IMR-90 (cell line): ENCODE data around the gene SERPINA6. TPM values are rescaled to one million over a fixed set of nuclear protein-coding genes. Genes with fewer than 3 reads are reported as not detected.

ENCODE experiments used
- ATAC-seq: fragments of 200-7000 bp; cut with Tn5 transposase; 2 replicates; pipeline ENCODE4 v1.9.1; 2020; ENCODE audit warnings: low read depth, mild to moderate bottlenecking, moderate library complexity
- BruUV-seq: library from RNA; stranded (reverse); fragments of 400-500 nt; replicated peaks from 2 replicates; lab custom pipeline; 2021; lab: Mats Ljungman, UMichigan
- CTCF ChIA-PET: fragments of 300-600 bp; formaldehyde crosslinking; extraction: SDS; loops from one replicate; lab custom pipeline; 2021; ENCODE audit warnings: antibody characterized with exemption; lab: Yijun Ruan, JAX
- POLR2A ChIA-PET: fragments of 300-600 bp; sonication (Branson Sonifier 250); formaldehyde crosslinking; loops from one replicate; lab custom pipeline; 2022; ENCODE audit warnings: antibody characterized with exemption; ENCODE audit not compliant: unreplicated experiment; lab: Charles Lee
- DNase-seq: peaks from one replicate; pipeline ENCODE4 v3.0.0; 2013
- H2AFZ ChIP-seq: replicated peaks from 2 replicates; pipeline ENCODE3; 2013; ENCODE audit warnings: low read length, mild to moderate bottlenecking; ENCODE audit not compliant: poor library complexity
- H2AK5ac ChIP-seq: 2 replicates; pipeline ENCODE4 v1.6.1; 2013; ENCODE audit warnings: low read depth, low read length, inconsistent platforms
- H2AK9ac ChIP-seq: replicated peaks from 2 replicates; pipeline ENCODE3; 2013; ENCODE audit warnings: mild to moderate bottlenecking, low read depth, low read length, moderate library complexity; ENCODE audit not compliant: poor library complexity
- H2BK120ac ChIP-seq: 2 replicates; pipeline ENCODE4 v1.6.1; 2013; ENCODE audit warnings: low read depth, low read length, inconsistent platforms
- H2BK15ac ChIP-seq: 3 replicates; pipeline ENCODE4 v1.6.1; 2013; ENCODE audit warnings: low read depth, low read length, inconsistent platforms
- H2BK20ac ChIP-seq: 2 replicates; pipeline ENCODE4 v1.6.1; 2013; ENCODE audit warnings: low read depth, mild to moderate bottlenecking, inconsistent platforms, low read length, moderate library complexity
- H2BK5ac ChIP-seq: 2 replicates; pipeline ENCODE4 v1.6.1; 2013; ENCODE audit warnings: mild to moderate bottlenecking, low read depth, low read length, inconsistent platforms; ENCODE audit not compliant: poor library complexity, severe bottlenecking
- H3K14ac ChIP-seq: replicated peaks from 2 replicates; pipeline ENCODE4 v1.6.1; 2013; ENCODE audit warnings: low read depth, low read length, inconsistent platforms
- H3K18ac ChIP-seq: 2 replicates; pipeline ENCODE4 v1.6.1; 2013; ENCODE audit warnings: low read depth, low read length, control low read depth
- H3K23ac ChIP-seq: 2 replicates; pipeline ENCODE4 v1.6.1; 2013; ENCODE audit warnings: low read depth, low read length, inconsistent platforms
- H3K27ac ChIP-seq: 2 replicates; pipeline ENCODE4 v1.5.1; 2013; ENCODE audit warnings: mild to moderate bottlenecking, control low read depth, low read length; ENCODE audit not compliant: insufficient read depth
- H3K27me3 ChIP-seq: 2 replicates; pipeline ENCODE4 v1.6.1; 2013; ENCODE audit warnings: low read length; ENCODE audit not compliant: control insufficient read depth, insufficient read depth
- H3K36me3 ChIP-seq: 2 replicates; pipeline ENCODE4 v1.6.1; 2013; ENCODE audit warnings: low read length, mixed read lengths; ENCODE audit not compliant: control insufficient read depth, insufficient read depth
- H3K4ac ChIP-seq: 2 replicates; pipeline ENCODE4 v1.6.1; 2013; ENCODE audit warnings: low read depth, low read length, inconsistent platforms
- H3K4me1 ChIP-seq: 2 replicates; pipeline ENCODE4 v1.6.1; 2013; ENCODE audit warnings: low read length, mixed read lengths; ENCODE audit not compliant: control insufficient read depth, insufficient read depth
- H3K4me2 ChIP-seq: 2 replicates; pipeline ENCODE4 v1.6.1; 2013; ENCODE audit warnings: low read depth, mild to moderate bottlenecking, control low read depth, low read length, moderate library complexity
- H3K4me3 ChIP-seq: 2 replicates; pipeline ENCODE4 v1.5.1; 2013; ENCODE audit warnings: low read depth, mild to moderate bottlenecking, control low read depth, low read length, moderate library complexity; ENCODE audit not compliant: insufficient read depth
- H3K56ac ChIP-seq: 2 replicates; pipeline ENCODE4 v1.6.1; 2013; ENCODE audit warnings: low read length, inconsistent platforms; ENCODE audit not compliant: insufficient read depth; ENCODE audit errors: extremely low read depth
- H3K79me1 ChIP-seq, 2 experiments: 2 replicates each; pipeline ENCODE4 v1.6.1; 2013; ENCODE audit warnings: low read length in 2 of 2, inconsistent platforms in 1 of 2, low read depth in 1 of 2
- H3K9ac ChIP-seq: 2 replicates; pipeline ENCODE4 v1.6.1; 2013; ENCODE audit warnings: low read depth, low read length, control low read depth
- H3K9me1 ChIP-seq: 2 replicates; pipeline ENCODE4 v1.6.1; 2013; ENCODE audit warnings: low read length, inconsistent platforms; ENCODE audit not compliant: insufficient read depth
- H3K9me3 ChIP-seq: 2 replicates; pipeline ENCODE4 v1.6.1; 2013; ENCODE audit warnings: low read length; ENCODE audit not compliant: control insufficient read depth, insufficient read depth
- H4K20me1 ChIP-seq: 2 replicates; pipeline ENCODE4 v1.6.1; 2013; ENCODE audit warnings: low read length, inconsistent platforms; ENCODE audit not compliant: insufficient read depth
- H4K5ac ChIP-seq: 2 replicates; pipeline ENCODE4 v1.6.1; 2013; ENCODE audit warnings: mild to moderate bottlenecking, low read depth, low read length, control low read depth
- H4K8ac ChIP-seq, 2 experiments: 2 replicates each; pipeline ENCODE4 v1.6.1; 2013; ENCODE audit warnings: low read depth in 2 of 2, low read length in 2 of 2, control low read depth in 1 of 2, inconsistent platforms in 1 of 2
- H4K91ac ChIP-seq: 2 replicates; pipeline ENCODE4 v1.6.1; 2013; ENCODE audit warnings: low read depth, low read length, inconsistent platforms; ENCODE audit not compliant: insufficient read depth
- BHLHE40 ChIP-seq: fragments of 150-350 bp; IDR thresholded peaks from 2 replicates; pipeline ENCODE4 v1.6.1; 2016; ENCODE audit warnings: mild to moderate bottlenecking, low read depth, low read length
- CEBPB ChIP-seq: IDR thresholded peaks from 2 replicates; pipeline ENCODE4 v1.6.1; 2012; ENCODE audit warnings: low read depth, low read length, improper control_type of control experiment
- CHD1 ChIP-seq: IDR thresholded peaks from 2 replicates; pipeline ENCODE4 v1.6.1; 2012; ENCODE audit warnings: low read depth, low read length, improper control_type of control experiment
- CTCF ChIP-seq: conservative IDR thresholded peaks from 2 replicates; pipeline ENCODE4 v1.5.1; 2012; ENCODE audit warnings: mild to moderate bottlenecking, low read depth, low read length, improper control_type of control experiment
- FOS ChIP-seq: fragments of 150-350 bp; IDR thresholded peaks from 2 replicates; pipeline ENCODE4 v1.6.1; 2016; ENCODE audit warnings: low read depth, low read length
- MAFK ChIP-seq: IDR thresholded peaks from 2 replicates; pipeline ENCODE4 v1.6.1; 2012; ENCODE audit warnings: low read depth, low read length, improper control_type of control experiment
- MAZ ChIP-seq: IDR thresholded peaks from 2 replicates; pipeline ENCODE4 v1.6.1; 2012; ENCODE audit warnings: low read depth, mild to moderate bottlenecking, low read length, improper control_type of control experiment, moderate library complexity, borderline replicate concordance
- MXI1 ChIP-seq: IDR thresholded peaks from 2 replicates; pipeline ENCODE4 v1.6.1; 2012; ENCODE audit warnings: low read depth, mild to moderate bottlenecking, low read length, moderate library complexity, borderline replicate concordance
- NFE2L2 ChIP-seq: fragments of 150-350 bp; IDR thresholded peaks from 2 replicates; pipeline ENCODE4 v1.6.1; 2016; ENCODE audit warnings: low read depth, mild to moderate bottlenecking, low read length
- POLR2A ChIP-seq: IDR thresholded peaks from 2 replicates; pipeline ENCODE4 v1.6.1; 2012; ENCODE audit warnings: mild to moderate bottlenecking, low read depth, low read length
- RAD21 ChIP-seq: IDR thresholded peaks from 2 replicates; pipeline ENCODE4 v1.6.1; 2012; ENCODE audit warnings: low read length, improper control_type of control experiment
- RCOR1 ChIP-seq: IDR thresholded peaks from 2 replicates; pipeline ENCODE4 v1.6.1; 2012; ENCODE audit warnings: mild to moderate bottlenecking, low read length, improper control_type of control experiment; ENCODE audit not compliant: insufficient replicate concordance
- RFX5 ChIP-seq: IDR thresholded peaks from 2 replicates; pipeline ENCODE4 v1.8.0; 2012; ENCODE audit warnings: low read depth, mild to moderate bottlenecking, low read length, moderate library complexity
- SMC3 ChIP-seq: fragments of 150-350 bp; IDR thresholded peaks from 2 replicates; pipeline ENCODE4 v1.6.1; 2016; ENCODE audit warnings: low read depth, mild to moderate bottlenecking, antibody characterized with exemption, low read length, moderate library complexity
- WGBS, 2 experiments: methylation state at CpG; one replicate each; pipeline versions ENCODE4 v1.1.5 to v1.1.7; 2013; ENCODE audit warnings: missing lambda C conversion rate in 2 of 2; ENCODE audit not compliant: insufficient read length in 1 of 2; ENCODE audit errors: extremely low coverage in 2 of 2; 5-methylcytosine and 5-hydroxymethylcytosine counted together
- dilution Hi-C: fragments of 300-500 bp; cut with HindIII; formaldehyde crosslinking; loops from one replicate; pipeline ENCODE4 v1.14.3; 2018; ENCODE audit warnings: low sequenced_read_pairs; ENCODE audit not compliant: unreplicated experiment
- in situ Hi-C: fragments of 300-500 bp; cut with MboI; formaldehyde crosslinking; loops from 3 replicates; pipeline ENCODE4 v1.14.3; 2019; ENCODE audit warnings: low sequenced_read_pairs, inconsistent platforms, mixed read lengths
- intact Hi-C: fragments of 100-400 bp; cut with micrococcal nuclease; formaldehyde crosslinking; loops from 2 replicates; pipeline ENCODE4 v1.10.0; 2022
- polyA plus RNA-seq, 3 experiments: library from polyadenylated mRNA; depleted of rRNA; stranded (reverse); fragments of >200 nt; gene quantifications; 2 replicates each; pipeline ENCODE4 v1.2.3, GENCODE V29; 2012; ENCODE audit warnings: low replicate concordance in 1 of 3
- total RNA-seq: library from RNA; depleted of rRNA; stranded (reverse); fragments of >200 nt; gene quantifications from 2 replicates; pipeline ENCODE4 v1.2.3, GENCODE V29; 2012
- TF ChIP-seq, protein P1 (sequence below): fragments of 150-350 bp; IDR thresholded peaks from 2 replicates; pipeline ENCODE4 v1.6.1; 2017; ENCODE audit warnings: mild to moderate bottlenecking, antibody characterized with exemption, low read length, low read depth
- TF ChIP-seq, protein P2 (sequence below): fragments of 150-350 bp; IDR thresholded peaks from 2 replicates; pipeline ENCODE4 v1.6.1; 2016; ENCODE audit warnings: low read depth, mild to moderate bottlenecking, low read length, moderate library complexity, borderline replicate concordance

SERPINA6 gene
- total and polyA plus RNA-seq, 2 of the 4 experiments (the other 2 are of a cell fraction): not detected

- intact Hi-C loops: no loop called here
- no peak overlapping the region for H3K18ac ChIP-seq
Measured at GRCh38 chr14:94291906-94292525, 31.1 kb downstream of the SERPINA6 start.

More at GRCh38 chr14:94291906-94292525, 31.1 kb downstream of the SERPINA6 start:
- dilution Hi-C loops (no loop called here), in situ Hi-C loops (no loop called here)
- Histone ChIP-seq H4K91ac (no peak overlapping the region), H3K56ac (no peak overlapping the region), H4K20me1 (no peaks in the 10 kb centered on the region; the same call in 1 of the 2 replicates), H3K36me3 (no peaks in the 10 kb centered on the region), H3K4me3 (no peak overlapping the region), H3K23ac (no peak overlapping the region), H3K9ac (no peak overlapping the region), H2BK20ac (no peak overlapping the region), H2AFZ (no peak overlapping the region), H2BK120ac (no peak overlapping the region), H3K4ac (no peak overlapping the region), H2AK9ac (no peak overlapping the region), H2BK5ac (no peak overlapping the region), H4K5ac (no peak overlapping the region), H3K27ac (no peak overlapping the region), H2AK5ac (no peak overlapping the region), H3K4me1 (no peaks in the 10 kb centered on the region), H3K4me2 (no peak overlapping the region), H3K27me3 (no peaks in the 10 kb centered on the region), H3K79me1 (no peaks in the 10 kb centered on the region), H3K9me3 (peaks cover 4% of the 10 kb centered on the region; the same call in 1 of the 2 replicates), H4K8ac (no peak overlapping the region), H2BK15ac (no peak overlapping the region), H3K9me1 (no peaks in the 10 kb centered on the region), H3K14ac (no peak overlapping the region)
- CTCF ChIA-PET: no interaction called here
- no peak for DNase-seq
- no TSS peak for BruUV-seq
- no peak for ATAC-seq
- WGBS, 2 experiments: 70% methylated on average over 2 of the region's 15 CpGs; no CpG with 5 or more reads in 1 of the 2 experiments
- TF ChIP-seq BHLHE40 (no peak), NFE2L2 (no peak), MAZ (no peak), MAFK (no peak), CEBPB (no peak), SMC3 (no peak), RAD21 (no peak), CTCF (no peak), MXI1 (no peak), RFX5 (no peak), FOS (no peak), RCOR1 (no peak), CHD1 (no peak), POLR2A (no peak)
- TF ChIP-seq, protein P1, sequence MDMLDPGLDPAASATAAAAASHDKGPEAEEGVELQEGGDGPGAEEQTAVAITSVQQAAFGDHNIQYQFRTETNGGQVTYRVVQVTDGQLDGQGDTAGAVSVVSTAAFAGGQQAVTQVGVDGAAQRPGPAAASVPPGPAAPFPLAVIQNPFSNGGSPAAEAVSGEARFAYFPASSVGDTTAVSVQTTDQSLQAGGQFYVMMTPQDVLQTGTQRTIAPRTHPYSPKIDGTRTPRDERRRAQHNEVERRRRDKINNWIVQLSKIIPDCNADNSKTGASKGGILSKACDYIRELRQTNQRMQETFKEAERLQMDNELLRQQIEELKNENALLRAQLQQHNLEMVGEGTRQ: no peak
- TF ChIP-seq, protein P2, sequence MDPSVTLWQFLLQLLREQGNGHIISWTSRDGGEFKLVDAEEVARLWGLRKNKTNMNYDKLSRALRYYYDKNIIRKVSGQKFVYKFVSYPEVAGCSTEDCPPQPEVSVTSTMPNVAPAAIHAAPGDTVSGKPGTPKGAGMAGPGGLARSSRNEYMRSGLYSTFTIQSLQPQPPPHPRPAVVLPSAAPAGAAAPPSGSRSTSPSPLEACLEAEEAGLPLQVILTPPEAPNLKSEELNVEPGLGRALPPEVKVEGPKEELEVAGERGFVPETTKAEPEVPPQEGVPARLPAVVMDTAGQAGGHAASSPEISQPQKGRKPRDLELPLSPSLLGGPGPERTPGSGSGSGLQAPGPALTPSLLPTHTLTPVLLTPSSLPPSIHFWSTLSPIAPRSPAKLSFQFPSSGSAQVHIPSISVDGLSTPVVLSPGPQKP: no peak
- POLR2A ChIA-PET: no interaction called here
